GM21619 (cell line): ENCODE data around the gene SDHAF1.

Experiments used
- ATAC-seq: cut with Tn5 transposase; IDR thresholded peaks from one replicate; pipeline ENCODE4 v1.9.1; 2021; ENCODE audit not compliant: unreplicated experiment

SDHAF1 gene

GRCh38 chr19:35986664-35987570, 8.1 kb upstream of the SDHAF1 start:
- ATAC-seq = no peak

- ATAC-seq = no peak
Measured at GRCh38 chr19:35987571-35987896, 7.5 kb upstream of the SDHAF1 start.

- ATAC-seq = no peak
Measured at GRCh38 chr19:35988824-35989223, 6.2 kb upstream of the SDHAF1 start.

GRCh38 chr19:35990156-35990555, 4.8 kb upstream of the SDHAF1 start:
- ATAC-seq = no peak

DNA sequence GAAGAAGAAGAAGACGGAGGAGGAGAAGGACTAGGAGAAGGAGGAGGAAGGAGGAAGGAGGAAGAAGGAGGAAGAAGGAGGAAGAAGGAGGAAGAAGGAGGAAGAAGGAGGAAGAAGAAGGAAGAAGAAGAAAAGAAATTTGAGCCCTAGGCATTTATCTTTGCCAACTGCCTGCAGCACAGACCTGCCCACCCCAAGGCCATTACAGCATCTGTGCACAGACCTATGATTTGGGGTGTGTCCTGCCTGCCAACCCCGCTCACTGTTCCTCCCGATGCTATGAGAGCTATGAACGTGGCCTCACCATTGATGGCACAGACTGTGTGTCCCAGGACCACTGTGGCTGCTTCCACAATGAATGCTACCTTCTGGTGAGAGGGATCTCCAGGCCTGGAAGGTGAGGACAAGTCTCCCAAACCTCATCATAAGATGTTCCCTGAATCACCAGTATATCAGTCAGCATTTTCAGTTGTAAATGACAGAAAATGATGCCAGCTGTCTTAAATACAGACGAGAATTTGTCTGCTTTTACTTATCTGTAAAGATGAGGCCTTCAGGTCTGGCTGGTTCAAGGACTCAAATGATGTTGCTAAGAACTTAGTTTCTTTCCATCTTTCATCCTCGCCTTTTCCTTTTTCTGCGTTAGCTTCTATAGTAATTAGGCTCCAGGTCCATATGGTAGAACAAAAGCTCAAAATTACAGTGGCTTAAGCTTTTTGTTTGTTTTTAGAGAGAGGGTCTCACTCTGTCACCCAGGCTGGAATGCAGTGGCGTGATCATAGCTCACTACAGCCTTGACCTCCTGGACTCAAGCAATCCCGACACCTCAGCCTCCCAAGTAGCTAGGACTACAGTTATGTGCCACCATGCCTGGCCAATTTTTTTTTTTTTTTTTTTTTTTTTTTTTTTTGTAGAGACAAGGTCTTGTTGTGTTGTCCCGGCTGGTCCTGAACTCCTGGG, 3.9 kb upstream of the SDHAF1 start:
- no peak for ATAC-seq

- ATAC-seq = no peak
Measured at GRCh38 chr19:35991731-35992450, 3.1 kb upstream of the SDHAF1 start.

GRCh38 chr19:35992907-35993765, 1.9 kb upstream of the SDHAF1 start:
- no peak for ATAC-seq

DNA sequence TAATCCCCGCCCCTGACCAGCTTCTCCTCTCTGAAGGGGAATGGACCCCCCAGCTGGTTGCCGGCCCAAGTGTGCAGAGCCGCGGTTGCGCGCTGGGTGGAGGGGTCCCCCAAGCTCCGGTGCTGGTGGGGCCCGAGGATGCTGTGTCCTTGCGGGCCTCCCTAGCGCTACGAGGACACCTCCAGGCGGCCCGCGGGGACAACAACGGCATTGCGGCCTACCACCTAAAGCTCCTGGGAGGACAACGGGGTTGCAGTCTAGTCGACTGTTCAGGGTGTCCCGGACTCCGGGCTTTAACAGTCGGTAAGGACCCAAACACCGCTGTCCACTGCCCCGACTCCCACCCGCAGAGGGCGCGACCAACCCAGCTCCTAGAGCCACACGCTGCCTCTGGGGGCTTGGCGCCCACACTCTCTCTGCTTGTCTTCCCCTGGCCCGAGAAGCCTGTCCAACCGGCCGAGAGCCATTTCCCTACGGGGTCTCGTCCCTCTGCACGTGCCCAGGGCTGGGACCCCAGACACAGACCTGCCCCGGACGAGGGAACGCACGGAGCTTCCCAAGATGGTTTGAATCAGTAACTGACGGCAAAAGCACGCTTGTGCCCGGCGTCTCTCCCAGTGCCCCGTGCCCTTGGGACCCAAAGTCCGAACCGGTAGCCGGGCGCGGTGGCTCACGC, 927 bp upstream of the SDHAF1 start:
- no peak for ATAC-seq

DNA sequence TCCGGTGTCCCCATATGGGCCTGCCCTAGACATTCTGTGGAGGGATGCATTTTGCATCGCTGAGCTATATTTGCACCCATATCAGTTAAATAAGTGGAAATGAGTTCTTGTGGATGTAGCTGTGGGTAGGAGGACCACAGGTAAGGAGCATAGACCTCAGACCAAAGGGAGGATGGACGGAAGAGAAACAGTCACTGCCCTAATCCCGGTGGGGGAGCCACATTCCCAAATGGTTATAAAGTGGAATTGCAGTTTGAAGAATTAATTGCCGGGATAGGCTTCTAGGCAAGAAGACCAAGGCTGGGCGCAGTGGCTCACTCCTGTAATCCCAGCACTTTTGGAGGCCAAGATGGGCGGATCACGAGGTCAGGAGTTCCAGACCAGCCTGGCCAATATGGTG, 1.8 kb downstream of the SDHAF1 start:
- ATAC-seq = no peak

DNA sequence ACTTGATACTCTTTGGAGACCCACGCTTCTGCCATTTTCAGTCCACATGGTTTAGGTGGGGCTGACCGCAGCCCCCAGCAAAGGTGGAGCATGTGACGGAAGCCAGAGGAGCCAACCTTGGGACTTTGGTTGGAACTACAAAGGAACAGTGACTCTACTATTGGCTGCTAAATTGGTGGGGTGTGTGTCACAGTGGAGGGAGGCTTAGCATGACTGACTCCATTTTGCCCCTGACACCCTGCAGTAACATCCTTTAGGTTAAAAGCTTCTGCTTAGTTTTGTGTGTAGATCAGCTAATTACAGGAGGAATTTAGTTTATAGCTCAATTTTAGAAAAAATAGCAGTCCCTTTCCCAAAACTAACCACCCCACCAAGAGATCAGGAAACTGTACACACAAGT, 6.6 kb downstream of the SDHAF1 start:
- no peak for ATAC-seq

GRCh38 chr19:36003284-36003683, 8.3 kb downstream of the SDHAF1 start:
- no peak for ATAC-seq

- ATAC-seq = no peak
Measured at GRCh38 chr19:36006955-36007354, 12.0 kb downstream of the SDHAF1 start.

GRCh38 chr19:36008336-36008978, 13.5 kb downstream of the SDHAF1 start, which contains the start of gene SYNE4:
Gene SYNE4, minus strand, starts transcription at chr19:36008813. Its CDS starts 132 bp downstream, at chr19:36008681.
- ATAC-seq = no peak

DNA sequence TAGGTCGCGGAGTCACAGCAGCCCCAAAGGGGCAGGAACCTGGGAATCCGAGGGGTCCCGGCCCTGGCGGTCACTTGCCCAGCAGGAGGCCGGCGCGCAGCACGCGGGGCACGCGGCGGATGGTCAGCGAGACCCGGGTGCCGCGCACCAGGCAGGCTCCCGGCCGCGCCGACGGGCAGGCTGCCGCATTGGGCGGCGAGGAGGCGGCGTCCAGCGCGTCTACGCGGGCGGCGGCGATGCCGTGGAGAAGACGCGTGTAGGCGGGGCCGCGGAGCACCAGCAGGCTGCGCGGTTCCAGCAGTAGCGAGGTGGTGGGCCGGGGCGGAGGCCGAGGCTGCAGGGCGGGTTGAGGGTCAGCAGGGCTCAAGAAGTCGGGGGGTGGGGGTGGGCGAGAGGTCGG, 14.2 kb downstream of the SDHAF1 start:
- no peak for ATAC-seq

DNA sequence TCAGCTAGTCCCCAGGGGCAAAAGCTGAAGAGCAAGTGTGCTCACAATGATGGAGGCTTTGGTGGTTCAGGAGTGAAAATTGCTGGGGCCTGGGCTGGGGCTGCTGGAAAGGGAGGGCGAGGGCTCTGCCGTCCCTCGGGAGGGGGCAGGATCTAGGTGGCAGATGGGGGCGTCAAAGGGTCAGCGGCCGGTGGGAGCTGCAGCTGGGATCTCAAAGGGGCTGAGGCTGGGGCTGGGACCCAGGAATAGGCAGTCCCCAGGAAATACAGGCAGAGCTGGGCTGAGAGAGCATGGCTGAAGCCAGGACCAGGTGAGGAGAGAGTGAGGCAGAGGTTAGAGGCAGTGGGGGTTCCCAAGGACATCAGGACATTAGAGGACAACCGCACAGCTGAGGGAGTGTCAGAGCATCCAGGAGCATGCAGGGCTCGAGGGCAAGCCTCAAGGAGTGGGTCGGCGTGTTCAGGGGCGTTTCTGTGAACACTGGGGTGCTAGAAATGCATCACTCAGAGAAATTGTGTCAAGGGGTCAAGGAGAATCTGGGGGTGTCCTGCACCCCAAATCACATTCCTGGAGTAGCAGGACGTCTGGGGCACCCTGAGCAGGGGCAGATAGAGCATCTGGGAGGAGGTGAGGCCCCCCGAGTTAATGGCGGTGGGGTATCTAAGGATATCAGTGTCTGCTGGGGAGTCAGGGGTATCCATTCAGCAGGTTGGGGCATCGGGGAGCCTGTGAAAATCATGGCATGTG, 14.8 kb downstream of the SDHAF1 start:
- no peak for ATAC-seq

DNA sequence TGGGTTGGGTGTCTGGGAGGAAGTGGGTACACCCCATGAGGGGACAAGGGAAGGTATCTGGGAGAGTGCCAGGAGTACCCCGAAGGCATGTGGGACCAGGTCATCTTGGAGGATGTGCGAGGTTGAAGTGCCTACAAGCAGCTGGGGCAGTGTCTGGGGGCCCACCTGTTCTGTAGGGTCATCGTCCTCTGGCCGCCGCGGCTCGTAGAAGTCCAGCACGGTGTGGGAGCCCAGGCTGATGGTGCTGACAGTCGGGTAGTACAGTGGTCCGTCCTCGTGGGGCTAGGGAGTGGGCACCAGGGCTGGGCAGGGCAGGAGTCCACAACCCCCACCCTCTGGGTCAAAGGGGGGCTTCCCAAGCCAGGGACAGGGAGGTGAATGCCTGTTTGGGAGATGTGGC, 15.4 kb downstream of the SDHAF1 start:
- no peak for ATAC-seq

DNA sequence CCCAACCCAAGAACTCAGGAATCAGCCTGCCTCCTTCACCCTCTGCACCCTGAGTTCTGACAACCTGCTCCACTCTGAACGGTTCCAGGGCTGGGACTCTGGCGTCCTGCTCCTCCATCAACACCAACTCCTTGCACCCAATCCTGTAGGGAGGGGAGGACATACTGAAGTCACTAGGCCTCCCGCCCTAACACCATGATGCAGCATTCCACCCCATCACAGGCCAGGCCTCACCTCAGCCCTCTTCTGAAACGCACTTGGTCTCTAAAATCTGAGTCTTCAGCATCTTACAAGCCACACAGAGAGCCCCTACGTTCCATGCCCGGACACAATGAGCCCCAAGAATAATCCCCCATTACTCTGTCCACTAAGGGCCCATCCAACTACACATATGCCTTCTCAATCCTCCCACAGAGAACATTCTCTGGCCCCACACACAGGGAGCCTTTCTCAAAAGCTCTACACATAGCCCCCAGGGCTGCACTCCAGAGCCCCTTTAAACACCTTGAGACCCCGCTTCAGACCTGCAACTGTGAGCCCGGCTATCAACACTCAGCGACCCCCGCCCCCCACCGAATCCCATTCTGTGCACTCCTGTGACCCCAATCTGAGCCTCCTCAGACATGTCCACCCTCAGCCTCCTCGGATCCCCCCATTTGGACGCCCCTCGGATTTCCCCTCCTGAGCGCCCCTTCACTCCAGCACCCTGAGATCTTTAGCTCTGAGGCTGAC, 18.5 kb downstream of the SDHAF1 start:
- ATAC-seq = no peak
